ENCODE data around the gene GINS2.

GINS2 gene

GRCh38 chr16:85654251-85655095 lies 34.3 kb downstream of the GINS2 start:
- DNase-seq (ENCODE audit: low spot score), result no peak

GRCh38 chr16:85653290-85653891 lies 35.4 kb downstream of the GINS2 start:
- DNase-seq (ENCODE audit: low spot score), result no peak

GRCh38 chr16:85652431-85653221 lies 36.1 kb downstream of the GINS2 start:
- DNase-seq (ENCODE audit: low spot score), result peak; percentile 64

GRCh38 chr16:85651629-85652430 lies 36.9 kb downstream of the GINS2 start:
- DNase-seq (ENCODE audit: low spot score), result no peak

- no peak for DNase-seq (ENCODE audit: low spot score)
Measured at GRCh38 chr16:85650844-85651628, 37.7 kb downstream of the GINS2 start.

- DNase-seq (ENCODE audit: low spot score), result no peak
Measured at GRCh38 chr16:85650135-85650843, 38.5 kb downstream of the GINS2 start.

GRCh38 chr16:85649411-85650134 lies 39.2 kb downstream of the GINS2 start:
- no peak for DNase-seq (ENCODE audit: low spot score)

- no peak for DNase-seq (ENCODE audit: low spot score)
Measured at GRCh38 chr16:85648805-85649204, 39.9 kb downstream of the GINS2 start.

GRCh38 chr16:85648070-85648714 lies 40.6 kb downstream of the GINS2 start:
- no peak for DNase-seq (ENCODE audit: low spot score)

- no peak for DNase-seq (ENCODE audit: low spot score)
Measured at GRCh38 chr16:85646976-85647375, 41.8 kb downstream of the GINS2 start.

GRCh38 chr16:85646358-85646907 lies 42.3 kb downstream of the GINS2 start:
- no peak for DNase-seq (ENCODE audit: low spot score)

- DNase-seq (ENCODE audit: low spot score), result no peak
Measured at GRCh38 chr16:85645021-85645589, 43.6 kb downstream of the GINS2 start.

GRCh38 chr16:85644093-85644712 lies 44.6 kb downstream of the GINS2 start:
- DNase-seq (ENCODE audit: low spot score), result no peak

GRCh38 chr16:85643631-85644030 lies 45.1 kb downstream of the GINS2 start:
- DNase-seq (ENCODE audit: low spot score), result no peak

- DNase-seq (ENCODE audit: low spot score), result no peak
Measured at GRCh38 chr16:85642762-85643358, 45.9 kb downstream of the GINS2 start.

GRCh38 chr16:85641776-85642176 lies 47.0 kb downstream of the GINS2 start:
- DNase-seq (ENCODE audit: low spot score), result no peak

GRCh38 chr16:85641305-85641704 lies 47.4 kb downstream of the GINS2 start:
- no peak for DNase-seq (ENCODE audit: low spot score)

GRCh38 chr16:85640585-85640984 lies 48.2 kb downstream of the GINS2 start:
- no peak for DNase-seq (ENCODE audit: low spot score)

All from HuH-7 (cell line).